ENCODE data around the gene DCLRE1B. TPM values are rescaled to one million over a fixed set of nuclear protein-coding genes. Genes with fewer than 3 reads are reported as not detected.

Gene DCLRE1B
- total RNA-seq, 2 donors from 2014 or later: 4.2 to 10.1 TPM

DNA sequence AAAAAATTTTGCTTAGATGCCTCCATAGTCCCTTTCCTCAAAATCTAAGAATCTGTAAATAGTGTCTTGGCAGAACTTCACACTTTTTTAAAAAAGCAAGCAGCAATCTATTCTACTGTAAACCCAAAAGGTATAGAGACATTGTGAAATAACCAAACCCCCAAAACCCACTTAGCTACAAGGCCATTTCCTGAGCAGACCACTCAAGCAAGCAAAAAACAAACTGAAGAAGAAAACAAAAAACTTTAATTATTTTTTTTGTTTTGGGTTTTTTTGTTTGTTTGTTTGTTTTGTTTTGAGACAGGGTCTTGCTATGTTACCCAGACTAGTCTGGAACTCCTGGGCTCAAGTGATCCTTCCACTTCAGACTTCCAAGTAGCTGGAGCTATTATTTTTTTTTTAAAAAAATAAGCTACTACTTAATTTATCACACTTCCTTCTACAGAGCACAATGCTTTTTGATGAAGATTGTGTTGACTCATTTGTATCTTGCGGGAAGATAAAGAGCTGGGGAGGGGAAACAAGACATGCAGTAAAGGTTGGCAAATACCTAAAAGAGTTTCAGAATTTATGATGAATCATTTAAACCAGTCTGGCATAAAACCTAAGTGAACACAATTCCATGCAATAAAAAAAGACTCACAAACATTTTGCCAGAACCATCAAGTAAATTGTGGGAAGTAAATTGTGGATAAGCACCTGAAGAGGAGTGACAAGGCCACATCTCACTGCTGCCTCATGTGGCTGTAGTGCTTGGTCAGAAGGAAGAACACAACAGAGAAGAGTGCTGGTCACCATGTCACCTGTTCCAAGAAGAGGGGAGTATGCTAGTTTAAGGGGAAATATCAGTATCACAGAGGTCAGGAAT is 30.9 kb upstream of the DCLRE1B start:
- no peak for TF ChIP-seq CTCF (IDR thresholded peaks at IDR 0.05)
- TF ChIP-seq POLR2AphosphoS5 (IDR thresholded peaks at IDR 0.05): no peak
- TF ChIP-seq POLR2A (IDR thresholded peaks at IDR 0.05): no peak
- no peaks in the 10 kb centered on the region for H3K4me1 ChIP-seq (replicated peaks)
- H3K27me3 ChIP-seq (replicated peaks; ENCODE audit: insufficient read depth): no peaks in the 10 kb centered on the region
- DNase-seq (ENCODE audit: low spot score): no peak
- H3K4me3 ChIP-seq: no peak overlapping the region
- H3K36me3 ChIP-seq: no peaks in the 10 kb centered on the region
- H3K27ac ChIP-seq: no peak overlapping the region
- H3K9me3 ChIP-seq: no peaks in the 10 kb centered on the region
- WGBS: 47% methylated on average over 1 of the region's 1 CpG
- intact Hi-C loops (cut with DNase I): no loop called here

DNA sequence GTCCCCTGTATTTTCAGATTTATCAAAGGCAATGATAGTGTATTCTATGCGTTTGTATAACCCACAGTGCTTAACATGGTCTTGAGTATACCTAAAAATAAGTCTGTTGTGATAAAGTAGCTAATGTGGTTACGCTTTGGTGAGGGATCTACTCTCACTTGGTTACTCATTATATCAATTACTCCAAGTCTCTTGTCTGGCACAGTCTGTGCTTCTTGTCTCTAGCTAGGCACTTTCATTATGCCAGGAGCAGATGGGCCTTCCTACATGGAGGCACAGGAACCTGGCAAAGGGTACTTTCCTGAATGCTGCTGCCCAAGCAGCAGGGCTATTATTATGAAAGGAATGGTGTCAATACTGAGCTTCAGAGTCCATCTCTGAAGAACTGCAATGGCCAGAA is 29.4 kb upstream of the DCLRE1B start:
- H3K9me3 ChIP-seq: no peaks in the 10 kb centered on the region
- H3K4me1 ChIP-seq (replicated peaks): no peaks in the 10 kb centered on the region
- TF ChIP-seq CTCF (IDR thresholded peaks at IDR 0.05): no peak
- no peak for TF ChIP-seq POLR2A (IDR thresholded peaks at IDR 0.05)
- TF ChIP-seq POLR2AphosphoS5 (IDR thresholded peaks at IDR 0.05): no peak
- no peaks in the 10 kb centered on the region for H3K36me3 ChIP-seq
- intact Hi-C loops (cut with DNase I): no loop called here
- WGBS: 94% methylated on average over 2 of the region's 2 CpGs
- no peak overlapping the region for H3K27ac ChIP-seq
- no peaks in the 10 kb centered on the region for H3K27me3 ChIP-seq (replicated peaks; ENCODE audit: insufficient read depth)
- H3K4me3 ChIP-seq: no peak overlapping the region
- no peak for DNase-seq (ENCODE audit: low spot score)

GRCh38 chr1:113876176-113876575 is 28.9 kb upstream of the DCLRE1B start:
- intact Hi-C loops (cut with DNase I): no loop called here

DNA sequence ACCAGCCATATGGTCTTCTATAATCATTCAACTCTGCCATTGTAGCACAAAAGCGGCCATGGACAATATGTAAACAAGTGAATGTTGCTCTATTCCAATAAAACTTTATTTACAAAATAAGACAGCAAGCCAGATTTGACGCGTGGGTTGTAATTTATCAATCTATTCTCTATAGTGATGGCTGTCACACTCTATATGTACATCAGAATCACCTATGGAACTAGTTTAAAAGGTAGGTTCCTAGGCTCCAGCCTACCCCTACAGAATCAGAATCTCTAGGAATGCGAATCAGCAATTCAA is 25.4 kb upstream of the DCLRE1B start:
- H3K27me3 ChIP-seq (replicated peaks; ENCODE audit: insufficient read depth): no peaks in the 10 kb centered on the region
- no peak for DNase-seq (ENCODE audit: low spot score)
- H3K4me1 ChIP-seq (replicated peaks): no peaks in the 10 kb centered on the region
- TF ChIP-seq POLR2AphosphoS5 (IDR thresholded peaks at IDR 0.05) (no peak), POLR2A (IDR thresholded peaks at IDR 0.05) (no peak), CTCF (IDR thresholded peaks at IDR 0.05) (no peak)
- no peak overlapping the region for H3K27ac ChIP-seq
- intact Hi-C loops (cut with DNase I): no loop called here
- H3K36me3 ChIP-seq: no peaks in the 10 kb centered on the region
- H3K4me3 ChIP-seq: no peak overlapping the region
- H3K9me3 ChIP-seq: no peaks in the 10 kb centered on the region
- WGBS: 84% methylated on average over 4 of the region's 4 CpGs

More at GRCh38 chr1:113876176-113876575, 28.9 kb upstream of the DCLRE1B start:
- H3K4me3 ChIP-seq: no peak overlapping the region
- H3K36me3 ChIP-seq: no peaks in the 10 kb centered on the region
- H3K4me1 ChIP-seq (replicated peaks): no peaks in the 10 kb centered on the region
- no peak for DNase-seq (ENCODE audit: low spot score)
- no peak overlapping the region for H3K27ac ChIP-seq
- no peaks in the 10 kb centered on the region for H3K9me3 ChIP-seq
- TF ChIP-seq POLR2A (IDR thresholded peaks at IDR 0.05): no peak
- no peak for TF ChIP-seq POLR2AphosphoS5 (IDR thresholded peaks at IDR 0.05)
- no peak for TF ChIP-seq CTCF (IDR thresholded peaks at IDR 0.05)
- 87% methylated on average over 5 of the region's 5 CpGs for WGBS
- H3K27me3 ChIP-seq (replicated peaks; ENCODE audit: insufficient read depth): no peaks in the 10 kb centered on the region

- intact Hi-C loops (cut with DNase I): no loop called here
Observed at GRCh38 chr1:113881661-113882060, 23.5 kb upstream of the DCLRE1B start.

More at GRCh38 chr1:113881661-113882060, 23.5 kb upstream of the DCLRE1B start:
- 80% methylated on average over 2 of the region's 2 CpGs for WGBS
- no peaks in the 10 kb centered on the region for H3K36me3 ChIP-seq
- no peak for TF ChIP-seq POLR2AphosphoS5 (IDR thresholded peaks at IDR 0.05)
- TF ChIP-seq CTCF (IDR thresholded peaks at IDR 0.05): no peak
- no peak for TF ChIP-seq POLR2A (IDR thresholded peaks at IDR 0.05)
- no peaks in the 10 kb centered on the region for H3K27me3 ChIP-seq (replicated peaks; ENCODE audit: insufficient read depth)
- no peak for DNase-seq (ENCODE audit: low spot score)
- H3K4me3 ChIP-seq: no peak overlapping the region
- no peaks in the 10 kb centered on the region for H3K9me3 ChIP-seq
- H3K27ac ChIP-seq: no peak overlapping the region
- H3K4me1 ChIP-seq (replicated peaks): no peaks in the 10 kb centered on the region
